OCI-LY7 (cell line): ENCODE results near the gene SHTN1. TPM values are rescaled to one million over a fixed set of nuclear protein-coding genes. Genes with fewer than 3 reads are reported as not detected.

Source experiments
- BruUV-seq: library from RNA; stranded (reverse); fragments of 400-500 nt; replicated peaks from 2 replicates; lab custom pipeline; 2021; lab: Mats Ljungman, UMichigan
- CTCF ChIA-PET: fragments of 300-600 bp; sonication (Branson Sonifier 250); formaldehyde crosslinking; loops from one replicate; lab custom pipeline; 2022; ENCODE audit warnings: antibody characterized with exemption; ENCODE audit not compliant: unreplicated experiment; lab: Charles Lee
- POLR2A ChIA-PET: fragments of 300-600 bp; sonication (Branson Sonifier 250); formaldehyde crosslinking; loops from one replicate; lab custom pipeline; 2022; ENCODE audit warnings: antibody characterized with exemption; lab: Charles Lee
- DNase-seq: peaks from one replicate; pipeline ENCODE4 v3.0.0-alpha.2; 2015; ENCODE audit warnings: low spot score
- H2AFZ ChIP-seq: fragments of 200-600 bp; sonication (generic), shearing (Covaris generic); 2 replicates; pipeline ENCODE4 v1.6.1; 2014; ENCODE audit warnings: mild to moderate bottlenecking, antibody characterized with exemption, low read length, moderate library complexity
- H3K27ac ChIP-seq: fragments of 200-600 bp; sonication (generic); 2 replicates; pipeline ENCODE4 v1.5.1; 2014; ENCODE audit warnings: mixed run types, low read depth, mild to moderate bottlenecking, moderate library complexity, low read length, inconsistent platforms; ENCODE audit not compliant: poor library complexity, severe bottlenecking
- H3K36me3 ChIP-seq: fragments of 200-600 bp; sonication (generic); 2 replicates; pipeline ENCODE4 v1.6.1; 2014; ENCODE audit warnings: mild to moderate bottlenecking, antibody characterized with exemption, low read length, moderate library complexity, mixed read lengths; ENCODE audit not compliant: insufficient read depth
- H3K4me1 ChIP-seq: fragments of 200-600 bp; sonication (generic); 2 replicates; pipeline ENCODE4 v1.5.1; 2014; ENCODE audit warnings: mild to moderate bottlenecking, low read length; ENCODE audit not compliant: insufficient read depth, poor library complexity, severe bottlenecking
- H3K4me2 ChIP-seq: fragments of 200-600 bp; sonication (generic); 2 replicates; pipeline ENCODE4 v1.6.1; 2014; ENCODE audit warnings: mild to moderate bottlenecking, low read length
- H3K4me3 ChIP-seq: fragments of 200-600 bp; sonication (generic); 2 replicates; pipeline ENCODE4 v1.5.1; 2014; ENCODE audit warnings: mild to moderate bottlenecking, low read depth, low read length; ENCODE audit not compliant: poor library complexity, severe bottlenecking
- H3K79me2 ChIP-seq: fragments of 200-600 bp; sonication (generic); 2 replicates; pipeline ENCODE4 v1.6.1; 2016; ENCODE audit warnings: low read depth, mild to moderate bottlenecking, low read length, moderate library complexity, mixed read lengths; ENCODE audit not compliant: insufficient read depth
- H3K9me2 ChIP-seq: fragments of 200-600 bp; sonication (generic); 2 replicates; pipeline ENCODE4 v1.6.1; 2016; ENCODE audit warnings: mild to moderate bottlenecking, low read length, mixed read lengths; ENCODE audit not compliant: insufficient read depth
- H3K9me3 ChIP-seq: fragments of 200-600 bp; sonication (generic); 2 replicates; pipeline ENCODE4 v1.6.1; 2014; ENCODE audit warnings: mild to moderate bottlenecking, mixed run types, low read length, mixed read lengths
- H4K20me1 ChIP-seq: fragments of 200-600 bp; sonication (generic); 2 replicates; pipeline ENCODE4 v1.6.1; 2014; ENCODE audit warnings: mild to moderate bottlenecking, antibody characterized with exemption, low read length, moderate library complexity, mixed read lengths; ENCODE audit not compliant: insufficient read depth
- CTCF ChIP-seq: fragments of 200-600 bp; sonication (generic); conservative IDR thresholded peaks from 2 replicates; pipeline ENCODE4 v1.5.1; 2014; ENCODE audit warnings: mild to moderate bottlenecking, antibody characterized with exemption, low read length, moderate library complexity, mixed read lengths
- EZH2phosphoT487 ChIP-seq: fragments of 200-600 bp; sonication (generic); IDR thresholded peaks from 2 replicates; pipeline ENCODE4 v1.6.1; 2018; ENCODE audit warnings: low read depth, borderline replicate concordance, mild to moderate bottlenecking, mixed run types, antibody characterized with exemption, low read length, moderate library complexity, mixed read lengths
- intact Hi-C: fragments of 100-400 bp; cut with micrococcal nuclease; formaldehyde crosslinking; loops from one replicate; pipeline ENCODE4 v1.10.0; 2022; ENCODE audit not compliant: unreplicated experiment
- total RNA-seq, 2 experiments: library from RNA; depleted of rRNA in 1 of 2; stranded (reverse); fragments of >200 nt in 1 of 2; shearing (Covaris generic) in 1 of 2; gene quantifications; 2 replicates each; pipeline ENCODE4 v1.2.3, GENCODE V29; 2014 to 2022

Gene SHTN1
- total RNA-seq, 2 experiments from 2014 or later, result not detected

GRCh38 chr10:116850058-116850611 lies 154.9 kb downstream of the SHTN1 start:
- Histone ChIP-seq H4K20me1 (no peaks in the 10 kb centered on the region), H3K4me2 (peak overlapping the region; percentile 45; the same call in 1 of the 2 replicates), H3K4me3 (no peak overlapping the region), H3K36me3 (no peaks in the 10 kb centered on the region), H3K79me2 (no peaks in the 10 kb centered on the region), H3K27ac (no peak overlapping the region), H2AFZ (no peak overlapping the region), H3K9me2 (no peaks in the 10 kb centered on the region), H3K4me1 (no peaks in the 10 kb centered on the region), H3K9me3 (no peaks in the 10 kb centered on the region)
- intact Hi-C loops, result no loop called here
- no peak for DNase-seq
- CTCF ChIA-PET, result no interaction called here
- TF ChIP-seq CTCF (no peak), EZH2phosphoT487 (no peak)
- POLR2A ChIA-PET, result interaction anchor here (0.5 to 1.0 kb wide), 3 partner anchors 13 to 343 kb away, joined by 3 to 4 read pairs (median 3); no protein-coding TSS in a partner anchor
- no TSS peak for BruUV-seq

- BruUV-seq, result TSS peak; percentile 84
- no peak within 1 kb of the TSS for H3K4me3 ChIP-seq
- H3K36me3 ChIP-seq, result no peaks in the 10 kb centered on the region
- H3K4me1 ChIP-seq, result no peaks in the 10 kb centered on the region
- CTCF ChIA-PET, result no interaction called here
- H3K79me2 ChIP-seq, result no peaks in the 10 kb centered on the region
- no peak within 1 kb of the TSS for H2AFZ ChIP-seq
- H4K20me1 ChIP-seq, result no peaks in the 10 kb centered on the region
- TF ChIP-seq EZH2phosphoT487, result no peak
- no peak for TF ChIP-seq CTCF
- intact Hi-C loops, result no loop called here
- no peak for DNase-seq
- no peaks in the 10 kb centered on the region for H3K9me3 ChIP-seq
- no peaks in the 10 kb centered on the region for H3K9me2 ChIP-seq
- POLR2A ChIA-PET, result interaction anchor here (1.0 kb wide), 3 partner anchors 11 to 27 kb away, joined by 3 to 16 read pairs (median 4); no protein-coding TSS in a partner anchor
- peak within 1 kb of the TSS; percentile 54; the same call in 1 of the 2 replicates for H3K4me2 ChIP-seq
- H3K27ac ChIP-seq, result no peak within 1 kb of the TSS
These were observed 155.5 kb downstream of the SHTN1 start, which contains the start of gene ENO4 for GRCh38 chr10:116849248-116850057. ENO4 (plus strand) TSS chr10:116849499; CDS start chr10:116849567, 68 bp downstream.

- no peaks in the 10 kb centered on the region for H3K4me1 ChIP-seq
- no peak for DNase-seq
- no peaks in the 10 kb centered on the region for H3K9me3 ChIP-seq
- intact Hi-C loops, result no loop called here
- CTCF ChIA-PET, result no interaction called here
- H2AFZ ChIP-seq, result no peak overlapping the region
- H3K27ac ChIP-seq, result no peak overlapping the region
- H3K4me2 ChIP-seq, result peak overlapping the region; percentile 54; the same call in 1 of the 2 replicates
- no TSS peak for BruUV-seq
- H3K79me2 ChIP-seq, result no peaks in the 10 kb centered on the region
- POLR2A ChIA-PET, result interaction anchor here (1.0 kb wide), 2 partner anchors 11 to 26 kb away, joined by 3 to 16 read pairs; no protein-coding TSS in a partner anchor
- no peaks in the 10 kb centered on the region for H4K20me1 ChIP-seq
- no peaks in the 10 kb centered on the region for H3K36me3 ChIP-seq
- H3K4me3 ChIP-seq, result no peak overlapping the region
- no peak for TF ChIP-seq EZH2phosphoT487
- TF ChIP-seq CTCF, result no peak
- H3K9me2 ChIP-seq, result no peaks in the 10 kb centered on the region
These were observed 156.1 kb downstream of the SHTN1 start for GRCh38 chr10:116848944-116849247.
